ENCODE results near the gene TESK2.

Gene TESK2

GRCh38 chr1:45354838-45355237 lies 136.1 kb downstream of the TESK2 start:
- H3K9ac ChIP-seq (ENCODE audit: low read depth, low read length) = no peak overlapping the region
- peaks cover under 1% of the 10 kb centered on the region for H3K4me1 ChIP-seq (ENCODE audit: control insufficient read depth, insufficient read depth, low read length)
- no peaks in the 10 kb centered on the region for H3K27me3 ChIP-seq (ENCODE audit: control insufficient read depth, insufficient read depth, low read length)
- H3K4me3 ChIP-seq (ENCODE audit: low read depth, low read length) = no peak overlapping the region
- H3K9me3 ChIP-seq (ENCODE audit: control insufficient read depth, insufficient read depth, low read length) = no peaks in the 10 kb centered on the region
- H3K36me3 ChIP-seq (ENCODE audit: control insufficient read depth, insufficient read depth, low read length) = no peaks in the 10 kb centered on the region

DNA sequence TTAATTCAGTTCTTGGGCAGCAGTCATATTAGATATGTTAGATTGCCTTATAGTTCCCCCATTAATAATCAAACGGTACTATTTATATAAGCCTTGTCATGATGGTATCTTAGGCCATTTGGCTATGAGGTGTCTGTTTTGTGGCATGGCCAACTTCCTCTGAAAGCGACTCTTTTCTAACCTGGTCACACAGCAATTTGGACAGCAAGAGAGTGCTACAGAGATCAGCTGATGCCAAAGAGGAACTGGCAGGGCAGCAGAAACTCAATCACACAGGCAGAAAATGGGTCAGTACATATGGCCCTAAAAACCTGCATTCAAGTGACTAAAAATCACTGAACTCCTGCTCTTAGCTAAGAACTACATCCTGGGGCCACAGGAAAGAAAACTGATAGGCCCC lies 137.3 kb downstream of the TESK2 start:
- Histone ChIP-seq H3K36me3 (ENCODE audit: control insufficient read depth, insufficient read depth, low read length) (peaks cover 2% of the 10 kb centered on the region), H3K4me1 (ENCODE audit: control insufficient read depth, insufficient read depth, low read length) (no peaks in the 10 kb centered on the region), H3K9me3 (ENCODE audit: control insufficient read depth, insufficient read depth, low read length) (no peaks in the 10 kb centered on the region), H3K9ac (ENCODE audit: low read depth, low read length) (no peak overlapping the region), H3K27me3 (ENCODE audit: control insufficient read depth, insufficient read depth, low read length) (no peaks in the 10 kb centered on the region), H3K4me3 (ENCODE audit: low read depth, low read length) (no peak overlapping the region)

GRCh38 chr1:45351508-45351907 lies 139.5 kb downstream of the TESK2 start:
- Histone ChIP-seq H3K36me3 (ENCODE audit: control insufficient read depth, insufficient read depth, low read length) (peaks cover 5% of the 10 kb centered on the region), H3K4me3 (ENCODE audit: low read depth, low read length) (no peak overlapping the region), H3K9me3 (ENCODE audit: control insufficient read depth, insufficient read depth, low read length) (no peaks in the 10 kb centered on the region), H3K4me1 (ENCODE audit: control insufficient read depth, insufficient read depth, low read length) (no peaks in the 10 kb centered on the region), H3K27me3 (ENCODE audit: control insufficient read depth, insufficient read depth, low read length) (no peaks in the 10 kb centered on the region), H3K9ac (ENCODE audit: low read depth, low read length) (no peak overlapping the region)

GRCh38 chr1:45348966-45349677 lies 141.8 kb downstream of the TESK2 start:
- Histone ChIP-seq H3K9me3 (ENCODE audit: control insufficient read depth, insufficient read depth, low read length) (no peaks in the 10 kb centered on the region), H3K4me1 (ENCODE audit: control insufficient read depth, insufficient read depth, low read length) (no peaks in the 10 kb centered on the region), H3K27me3 (ENCODE audit: control insufficient read depth, insufficient read depth, low read length) (no peaks in the 10 kb centered on the region), H3K9ac (ENCODE audit: low read depth, low read length) (no peak overlapping the region), H3K36me3 (ENCODE audit: control insufficient read depth, insufficient read depth, low read length) (peaks cover 20% of the 10 kb centered on the region), H3K4me3 (ENCODE audit: low read depth, low read length) (no peak overlapping the region)

GRCh38 chr1:45348609-45348965 lies 142.4 kb downstream of the TESK2 start:
- no peak overlapping the region for H3K9ac ChIP-seq (ENCODE audit: low read depth, low read length)
- H3K27me3 ChIP-seq (ENCODE audit: control insufficient read depth, insufficient read depth, low read length) = no peaks in the 10 kb centered on the region
- peaks cover 22% of the 10 kb centered on the region for H3K36me3 ChIP-seq (ENCODE audit: control insufficient read depth, insufficient read depth, low read length)
- H3K4me1 ChIP-seq (ENCODE audit: control insufficient read depth, insufficient read depth, low read length) = no peaks in the 10 kb centered on the region
- H3K9me3 ChIP-seq (ENCODE audit: control insufficient read depth, insufficient read depth, low read length) = no peaks in the 10 kb centered on the region
- H3K4me3 ChIP-seq (ENCODE audit: low read depth, low read length) = no peak overlapping the region

DNA sequence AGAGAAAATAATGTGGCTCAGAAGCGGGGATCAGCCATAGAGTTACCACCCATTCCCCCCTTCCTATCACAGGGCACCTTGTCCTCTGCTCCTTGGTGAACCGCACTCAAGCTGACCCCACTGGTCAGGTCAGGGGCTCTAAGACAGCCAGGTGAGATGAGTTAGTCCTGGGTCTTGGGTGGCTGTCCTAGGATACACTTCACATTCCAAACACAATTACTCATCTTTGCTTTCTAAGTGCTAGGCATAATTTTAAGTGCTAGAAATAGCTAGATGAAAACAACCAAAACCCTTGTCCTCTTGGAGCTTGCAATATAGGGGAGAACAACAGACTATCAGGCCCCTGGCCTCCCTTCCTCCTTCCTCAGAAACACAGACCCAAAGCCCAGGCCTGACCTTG lies 142.9 kb downstream of the TESK2 start:
- no peaks in the 10 kb centered on the region for H3K4me1 ChIP-seq (ENCODE audit: control insufficient read depth, insufficient read depth, low read length)
- no peak overlapping the region for H3K9ac ChIP-seq (ENCODE audit: low read depth, low read length)
- peaks cover 28% of the 10 kb centered on the region for H3K36me3 ChIP-seq (ENCODE audit: control insufficient read depth, insufficient read depth, low read length)
- no peaks in the 10 kb centered on the region for H3K27me3 ChIP-seq (ENCODE audit: control insufficient read depth, insufficient read depth, low read length)
- H3K4me3 ChIP-seq (ENCODE audit: low read depth, low read length) = no peak overlapping the region
- H3K9me3 ChIP-seq (ENCODE audit: control insufficient read depth, insufficient read depth, low read length) = no peaks in the 10 kb centered on the region

- no peak overlapping the region for H3K4me3 ChIP-seq (ENCODE audit: low read depth, low read length)
- H3K36me3 ChIP-seq (ENCODE audit: control insufficient read depth, insufficient read depth, low read length) = peaks cover 41% of the 10 kb centered on the region
- H3K9me3 ChIP-seq (ENCODE audit: control insufficient read depth, insufficient read depth, low read length) = no peaks in the 10 kb centered on the region
Measured at GRCh38 chr1:45346473-45346872, 144.5 kb downstream of the TESK2 start.

DNA sequence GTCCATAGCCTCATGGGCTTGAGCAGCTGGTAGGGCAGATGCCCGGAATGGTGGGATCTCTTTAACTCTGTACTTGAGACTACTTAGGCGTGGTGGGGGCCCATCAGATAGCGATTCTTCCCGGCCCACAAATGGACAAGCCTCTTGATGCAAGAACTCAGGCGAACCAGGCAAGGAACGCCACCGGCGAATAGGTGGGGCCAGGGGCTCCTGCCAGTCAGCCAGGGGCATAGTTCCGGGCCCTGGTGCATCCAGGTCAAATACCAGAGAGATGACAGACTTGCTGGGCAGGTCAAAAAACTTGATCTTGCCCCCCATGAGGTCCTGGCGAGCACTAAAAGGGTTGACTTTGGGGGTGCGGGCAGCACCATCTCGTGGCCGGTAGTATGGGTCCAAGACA lies 145.9 kb downstream of the TESK2 start:
- Histone ChIP-seq H3K27me3 (ENCODE audit: control insufficient read depth, insufficient read depth, low read length) (no peaks in the 10 kb centered on the region), H3K36me3 (ENCODE audit: control insufficient read depth, insufficient read depth, low read length) (peaks cover 41% of the 10 kb centered on the region), H3K4me1 (ENCODE audit: control insufficient read depth, insufficient read depth, low read length) (no peaks in the 10 kb centered on the region), H3K9ac (ENCODE audit: low read depth, low read length) (no peak overlapping the region), H3K4me3 (ENCODE audit: low read depth, low read length) (no peak overlapping the region), H3K9me3 (ENCODE audit: control insufficient read depth, insufficient read depth, low read length) (no peaks in the 10 kb centered on the region)

More at GRCh38 chr1:45346473-45346872, 144.5 kb downstream of the TESK2 start:
- Histone ChIP-seq H3K27me3 (ENCODE audit: control insufficient read depth, insufficient read depth, low read length) (no peaks in the 10 kb centered on the region), H3K9ac (ENCODE audit: low read depth, low read length) (no peak overlapping the region), H3K4me1 (ENCODE audit: control insufficient read depth, insufficient read depth, low read length) (no peaks in the 10 kb centered on the region)

GRCh38 chr1:45344499-45344898 lies 146.5 kb downstream of the TESK2 start:
- Histone ChIP-seq H3K4me1 (ENCODE audit: control insufficient read depth, insufficient read depth, low read length) (no peaks in the 10 kb centered on the region), H3K9me3 (ENCODE audit: control insufficient read depth, insufficient read depth, low read length) (no peaks in the 10 kb centered on the region), H3K9ac (ENCODE audit: low read depth, low read length) (no peak overlapping the region), H3K4me3 (ENCODE audit: low read depth, low read length) (no peak overlapping the region), H3K27me3 (ENCODE audit: control insufficient read depth, insufficient read depth, low read length) (no peaks in the 10 kb centered on the region), H3K36me3 (ENCODE audit: control insufficient read depth, insufficient read depth, low read length) (peaks cover 41% of the 10 kb centered on the region)

DNA sequence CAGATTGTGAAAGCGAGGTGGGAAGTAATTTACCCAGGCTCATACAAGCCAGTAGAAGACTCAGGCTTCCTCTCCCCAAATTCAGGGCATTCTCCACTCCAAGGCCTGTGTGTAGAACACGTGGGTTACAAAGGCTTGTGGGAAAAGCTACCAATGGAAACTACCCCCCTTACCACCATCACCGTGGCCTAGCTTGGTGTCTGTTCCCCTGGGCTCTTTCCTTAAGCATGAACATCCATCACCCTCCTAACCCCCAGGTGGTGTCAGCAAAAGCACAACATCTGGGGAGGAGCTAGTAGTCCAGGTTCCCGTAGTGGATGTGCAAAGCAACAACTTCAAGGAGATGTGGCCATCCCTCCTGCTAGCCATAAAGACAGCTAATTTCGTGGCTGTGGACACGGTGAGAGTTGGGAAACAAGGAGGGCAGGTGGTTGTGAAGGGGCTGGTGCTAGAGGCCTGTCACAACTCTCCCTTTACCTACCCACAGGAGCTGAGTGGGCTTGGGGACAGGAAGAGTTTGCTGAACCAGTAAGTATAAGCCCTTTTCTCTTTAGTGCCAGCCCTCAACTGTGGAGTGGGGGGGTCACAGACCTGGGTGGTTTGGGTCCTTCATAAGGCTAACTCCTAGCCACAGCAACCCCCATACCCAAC lies 150.0 kb downstream of the TESK2 start:
- peak overlapping the region; percentile 97 for H3K4me3 ChIP-seq (ENCODE audit: low read depth, low read length)
- no peaks in the 10 kb centered on the region for H3K9me3 ChIP-seq (ENCODE audit: control insufficient read depth, insufficient read depth, low read length)
- H3K36me3 ChIP-seq (ENCODE audit: control insufficient read depth, insufficient read depth, low read length) = peaks cover 32% of the 10 kb centered on the region
- H3K9ac ChIP-seq (ENCODE audit: low read depth, low read length) = peak overlapping the region; percentile 100
- H3K27me3 ChIP-seq (ENCODE audit: control insufficient read depth, insufficient read depth, low read length) = no peaks in the 10 kb centered on the region
- H3K4me1 ChIP-seq (ENCODE audit: control insufficient read depth, insufficient read depth, low read length) = no peaks in the 10 kb centered on the region

GRCh38 chr1:45339789-45340558 lies 151.0 kb downstream of the TESK2 start, which contains the start of the genes MUTYH and TOE1:
Gene MUTYH, minus strand, starts transcription at chr1:45340440. Its CDS starts 5,935 bp downstream, at chr1:45334505.
Gene TOE1, plus strand, starts transcription at chr1:45340170. Its CDS starts 83 bp downstream, at chr1:45340253.
- Histone ChIP-seq H3K4me1 (ENCODE audit: control insufficient read depth, insufficient read depth, low read length) (no peaks in the 10 kb centered on the region), H3K36me3 (ENCODE audit: control insufficient read depth, insufficient read depth, low read length) (peaks cover 29% of the 10 kb centered on the region), H3K4me3 (ENCODE audit: low read depth, low read length) (peak within 1 kb of the TSS; percentile 97), H3K9me3 (ENCODE audit: control insufficient read depth, insufficient read depth, low read length) (no peaks in the 10 kb centered on the region), H3K27me3 (ENCODE audit: control insufficient read depth, insufficient read depth, low read length) (no peaks in the 10 kb centered on the region), H3K9ac (ENCODE audit: low read depth, low read length) (peak within 1 kb of the TSS; percentile 100)

Measured in iPS-15b (cell line).